Stomach (tissue), 4 donors: ENCODE measurements around the gene FGGY.

Experiments used
- POLR2A ChIP-seq, 4 donors: fragments of 450-650 bp; IDR thresholded peaks; one replicate each; pipeline ENCODE4 v1.6.1; 2016; ENCODE audit warnings: antibody characterized with exemption in 4 of 4, control low read depth in 2 of 4, mild to moderate bottlenecking in 1 of 4, moderate library complexity in 1 of 4
- POLR2AphosphoS5 ChIP-seq, 3 donors: sonication (generic); formaldehyde crosslinking; IDR thresholded peaks; one replicate each; pipeline ENCODE4 v1.6.1; 2016; ENCODE audit warnings: antibody characterized with exemption in 3 of 3
- TF ChIP-seq, protein P1 (sequence below), 7 experiments: fragments of 450-650 bp in 4 of 7; fragments of 200-600 bp in 3 of 7; sonication (generic) in 3 of 7; IDR thresholded peaks; one replicate each; pipeline ENCODE4 v1.5.1; 2016 to 2019; ENCODE audit warnings: antibody characterized with exemption in 7 of 7, control low read depth in 2 of 7, mild to moderate bottlenecking in 1 of 7

DNA sequence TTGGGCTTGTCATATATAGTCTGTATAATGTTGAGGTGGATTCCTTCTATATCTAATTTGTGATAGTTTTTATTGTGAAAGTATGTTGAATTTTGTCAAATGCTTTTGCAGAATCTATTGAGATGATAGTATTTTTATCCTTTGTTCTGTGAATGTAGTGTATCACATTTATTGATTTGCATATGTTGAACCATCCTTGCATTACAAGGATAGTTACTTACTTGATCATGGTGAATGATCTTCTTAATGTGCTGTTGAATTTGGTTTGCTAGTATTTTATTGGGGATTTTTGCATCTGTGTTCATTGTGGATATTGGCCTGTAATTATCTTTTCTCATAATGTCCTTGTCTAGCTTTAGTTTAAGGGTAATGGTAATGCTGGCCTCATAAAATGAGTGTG, 8.3 kb downstream of the FGGY start:
- no peak for TF ChIP-seq POLR2A (IDR thresholded peaks at IDR 0.05)
- TF ChIP-seq, protein P1, sequence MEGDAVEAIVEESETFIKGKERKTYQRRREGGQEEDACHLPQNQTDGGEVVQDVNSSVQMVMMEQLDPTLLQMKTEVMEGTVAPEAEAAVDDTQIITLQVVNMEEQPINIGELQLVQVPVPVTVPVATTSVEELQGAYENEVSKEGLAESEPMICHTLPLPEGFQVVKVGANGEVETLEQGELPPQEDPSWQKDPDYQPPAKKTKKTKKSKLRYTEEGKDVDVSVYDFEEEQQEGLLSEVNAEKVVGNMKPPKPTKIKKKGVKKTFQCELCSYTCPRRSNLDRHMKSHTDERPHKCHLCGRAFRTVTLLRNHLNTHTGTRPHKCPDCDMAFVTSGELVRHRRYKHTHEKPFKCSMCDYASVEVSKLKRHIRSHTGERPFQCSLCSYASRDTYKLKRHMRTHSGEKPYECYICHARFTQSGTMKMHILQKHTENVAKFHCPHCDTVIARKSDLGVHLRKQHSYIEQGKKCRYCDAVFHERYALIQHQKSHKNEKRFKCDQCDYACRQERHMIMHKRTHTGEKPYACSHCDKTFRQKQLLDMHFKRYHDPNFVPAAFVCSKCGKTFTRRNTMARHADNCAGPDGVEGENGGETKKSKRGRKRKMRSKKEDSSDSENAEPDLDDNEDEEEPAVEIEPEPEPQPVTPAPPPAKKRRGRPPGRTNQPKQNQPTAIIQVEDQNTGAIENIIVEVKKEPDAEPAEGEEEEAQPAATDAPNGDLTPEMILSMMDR (IDR thresholded peaks at IDR 0.05), result no peak
- TF ChIP-seq POLR2AphosphoS5 (IDR thresholded peaks at IDR 0.05), result no peak
